HEK293T (cell line): ENCODE results near the gene DDX20.

ENCODE experiments used
- CTCF ChIA-PET: fragments of 350-600 bp; formaldehyde crosslinking; extraction: SDS; loops from one replicate; lab custom pipeline; 2021; ENCODE audit warnings: antibody characterized with exemption, inconsistent platforms; lab: Yijun Ruan, JAX
- POLR2A ChIA-PET: fragments of 350-600 bp; formaldehyde crosslinking; extraction: SDS; loops from one replicate; lab custom pipeline; 2020; ENCODE audit warnings: antibody characterized with exemption, inconsistent platforms; lab: Yijun Ruan, JAX
- DNase-seq: peaks from one replicate; pipeline ENCODE4 v3.0.0; 2012; ENCODE audit warnings: mixed read lengths; ENCODE audit errors: extremely low spot score
- ARNT ChIP-seq: fragments of 450-650 bp; IDR thresholded peaks from 2 replicates; pipeline ENCODE4 v1.6.1; 2017; ENCODE audit warnings: mild to moderate bottlenecking
- BHLHE40 ChIP-seq: fragments of 450-650 bp; IDR thresholded peaks from 2 replicates; pipeline ENCODE4 v1.6.1; 2016; ENCODE audit warnings: mild to moderate bottlenecking, moderate library complexity, borderline replicate concordance
- CTBP1 ChIP-seq: fragments of 450-650 bp; IDR thresholded peaks from 2 replicates; pipeline ENCODE4 v1.6.1; 2016; ENCODE audit warnings: borderline replicate concordance
- ELF4 ChIP-seq: fragments of 450-650 bp; IDR thresholded peaks from 2 replicates; pipeline ENCODE4 v1.6.1; 2017; ENCODE audit warnings: antibody characterized with exemption
- FOXA1 ChIP-seq: fragments of 450-650 bp; IDR thresholded peaks from 2 replicates; pipeline ENCODE4 v1.6.1; 2016; ENCODE audit warnings: mild to moderate bottlenecking
- FOXK2 ChIP-seq: fragments of 450-650 bp; IDR thresholded peaks from 2 replicates; pipeline ENCODE4 v1.6.1; 2016; ENCODE audit warnings: mild to moderate bottlenecking
- FOXM1 ChIP-seq: fragments of 450-650 bp; IDR thresholded peaks from 2 replicates; pipeline ENCODE4 v1.6.1; 2017; ENCODE audit warnings: mild to moderate bottlenecking, borderline replicate concordance
- L3MBTL2 ChIP-seq: fragments of 450-650 bp; conservative IDR thresholded peaks from 2 replicates; pipeline ENCODE4 v1.6.1; 2016; ENCODE audit warnings: mild to moderate bottlenecking
- LEF1 ChIP-seq: fragments of 450-650 bp; IDR thresholded peaks from 2 replicates; pipeline ENCODE4 v1.6.1; 2017; ENCODE audit warnings: mild to moderate bottlenecking, borderline replicate concordance
- NFRKB ChIP-seq: fragments of 450-650 bp; IDR thresholded peaks from 2 replicates; pipeline ENCODE4 v1.6.1; 2016; ENCODE audit warnings: mild to moderate bottlenecking, moderate library complexity
- SP1 ChIP-seq: fragments of 450-650 bp; IDR thresholded peaks from 2 replicates; pipeline ENCODE4 v1.6.1; 2017
- SUZ12 ChIP-seq: fragments of 450-650 bp; IDR thresholded peaks from 2 replicates; pipeline ENCODE4 v1.6.1; 2016; ENCODE audit warnings: mild to moderate bottlenecking
- TARDBP ChIP-seq: fragments of 450-650 bp; IDR thresholded peaks from 2 replicates; pipeline ENCODE4 v1.6.1; 2016
- ZNF384 ChIP-seq: fragments of 450-650 bp; IDR thresholded peaks from 2 replicates; pipeline ENCODE4 v1.6.1; 2016
- TF ChIP-seq, protein P1 (sequence below): fragments of 450-650 bp; IDR thresholded peaks from 2 replicates; pipeline ENCODE4 v1.6.1; 2016

DDX20 gene

DNA sequence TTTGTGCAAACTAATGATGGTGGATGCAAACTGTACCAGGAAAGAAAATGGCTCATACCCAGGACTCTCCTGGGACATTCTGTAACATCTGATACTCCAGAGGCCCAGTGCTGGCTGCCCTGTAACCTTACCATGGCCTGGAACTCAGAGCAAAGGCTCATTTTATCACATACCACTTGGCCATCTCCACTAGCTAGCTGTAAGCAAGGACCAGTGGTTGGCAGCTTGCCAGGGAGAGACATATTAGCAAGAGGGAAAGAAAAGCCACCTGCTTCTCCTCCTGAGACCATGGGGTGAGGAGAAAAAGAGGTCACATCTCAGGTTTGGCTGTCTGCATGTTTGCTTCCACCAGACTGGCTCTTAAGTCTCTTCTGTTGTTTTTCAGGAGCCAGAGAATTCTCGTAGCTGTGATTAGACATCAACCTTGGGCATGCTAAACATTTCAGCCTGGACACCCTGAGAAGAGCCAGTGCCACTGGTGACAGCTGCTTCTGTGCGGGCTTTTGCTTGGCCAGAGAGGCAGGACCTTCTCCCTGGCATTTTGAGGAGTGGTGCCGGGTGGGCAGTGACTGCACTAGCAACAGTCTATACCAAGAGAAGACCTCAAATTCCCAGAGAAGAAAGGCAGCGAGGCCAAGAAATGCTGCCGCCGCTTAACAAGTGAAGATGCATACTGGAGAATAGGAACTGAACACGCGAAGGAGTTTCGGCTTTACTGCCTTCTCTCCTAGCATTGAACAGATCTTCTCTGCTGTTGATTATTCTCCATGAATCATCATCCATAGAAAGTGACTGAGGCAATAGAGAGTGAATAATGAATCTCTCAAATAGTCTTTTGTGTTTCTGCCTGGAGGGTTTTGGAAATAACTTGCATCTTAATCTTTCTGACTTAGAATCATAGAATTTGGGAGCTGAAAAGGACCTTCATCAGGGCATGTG, 9.8 kb upstream of the DDX20 start:
- CTCF ChIA-PET = no interaction called here
- DNase-seq = no peak
- POLR2A ChIA-PET = no interaction called here
- TF ChIP-seq FOXA1 (no peak), SP1 (no peak), ELF4 (no peak)

DNA sequence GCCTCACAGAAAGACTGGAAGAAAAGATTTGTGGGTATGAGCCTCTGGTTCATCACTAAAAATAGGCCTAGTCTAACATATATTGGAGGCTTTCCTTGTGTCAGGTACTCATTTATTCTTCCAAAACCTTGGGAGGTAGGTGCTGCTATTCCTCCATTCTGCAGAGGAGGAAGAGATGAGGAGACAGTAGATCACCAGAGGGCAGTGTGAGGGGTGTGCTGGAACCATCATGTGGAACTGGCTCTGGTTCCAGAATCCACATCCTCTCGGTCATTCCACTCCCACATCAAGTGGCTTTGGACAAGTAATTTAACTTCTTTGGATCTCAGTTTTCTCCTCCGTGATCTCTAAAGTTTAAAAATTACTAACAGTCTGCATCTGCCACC, 9.1 kb upstream of the DDX20 start:
- TF ChIP-seq NFRKB (no peak), CTBP1 (no peak), ZNF384 (no peak), ELF4 (no peak), FOXK2 (no peak), L3MBTL2 (no peak), SP1 (no peak)
- TF ChIP-seq, protein P1, sequence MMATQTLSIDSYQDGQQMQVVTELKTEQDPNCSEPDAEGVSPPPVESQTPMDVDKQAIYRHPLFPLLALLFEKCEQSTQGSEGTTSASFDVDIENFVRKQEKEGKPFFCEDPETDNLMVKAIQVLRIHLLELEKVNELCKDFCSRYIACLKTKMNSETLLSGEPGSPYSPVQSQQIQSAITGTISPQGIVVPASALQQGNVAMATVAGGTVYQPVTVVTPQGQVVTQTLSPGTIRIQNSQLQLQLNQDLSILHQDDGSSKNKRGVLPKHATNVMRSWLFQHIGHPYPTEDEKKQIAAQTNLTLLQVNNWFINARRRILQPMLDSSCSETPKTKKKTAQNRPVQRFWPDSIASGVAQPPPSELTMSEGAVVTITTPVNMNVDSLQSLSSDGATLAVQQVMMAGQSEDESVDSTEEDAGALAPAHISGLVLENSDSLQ = no peak
- ChIA-PET CTCF (interaction anchor here (1.1 to 3.0 kb wide), 7 partner anchors 8 to 264 kb away, joined by 3 to 17 read pairs (median 7); partner anchors contain the start of gene INKA2), POLR2A (interaction anchor here (1.2 kb wide), 1 partner anchor 32 kb away, joined by 5 read pairs; no protein-coding TSS in a partner anchor)
- no peak for DNase-seq

GRCh38 chr1:111747282-111747734, 8.4 kb upstream of the DDX20 start:
- POLR2A ChIA-PET = interaction anchor here (1.2 kb wide), 1 partner anchor 33 kb away, joined by 5 read pairs; no protein-coding TSS in a partner anchor

DNA sequence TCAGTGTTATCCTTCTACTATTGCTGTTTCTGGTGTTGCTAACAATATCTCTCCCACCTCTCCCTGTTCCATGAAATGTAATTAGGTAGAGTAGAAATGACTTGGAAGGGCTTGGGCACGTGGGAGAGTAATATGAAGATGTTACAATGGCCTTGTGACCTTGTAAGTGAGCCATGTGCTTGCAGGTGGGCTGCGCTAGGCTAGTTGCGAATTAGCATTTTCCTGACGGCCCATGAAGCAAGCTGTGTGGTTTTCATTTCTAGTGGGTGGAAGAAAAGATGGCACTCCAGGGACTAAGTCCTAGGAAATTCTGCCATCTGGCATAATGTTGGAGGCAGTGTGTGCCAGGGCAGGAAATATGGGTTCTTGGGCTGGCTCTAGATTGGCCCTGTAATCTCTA, 7.8 kb upstream of the DDX20 start:
- no peak for DNase-seq

More at GRCh38 chr1:111747282-111747734, 8.4 kb upstream of the DDX20 start:
- CTCF ChIA-PET = interaction anchor here (0.6 to 3.0 kb wide), 10 partner anchors 9 to 265 kb away, joined by 3 to 17 read pairs (median 3); partner anchors contain the start of gene INKA2
- peak; percentile 82 for DNase-seq
- no peak for TF ChIP-seq L3MBTL2
- TF ChIP-seq FOXK2 = no peak
- no peak for TF ChIP-seq ELF4
- TF ChIP-seq FOXM1 = 0 out of 2 replicates have a peak, but pooled peaks have one; percentile 49
- 0 out of 2 replicates have a peak, but pooled peaks have one; percentile 9 for TF ChIP-seq CTBP1

DNA sequence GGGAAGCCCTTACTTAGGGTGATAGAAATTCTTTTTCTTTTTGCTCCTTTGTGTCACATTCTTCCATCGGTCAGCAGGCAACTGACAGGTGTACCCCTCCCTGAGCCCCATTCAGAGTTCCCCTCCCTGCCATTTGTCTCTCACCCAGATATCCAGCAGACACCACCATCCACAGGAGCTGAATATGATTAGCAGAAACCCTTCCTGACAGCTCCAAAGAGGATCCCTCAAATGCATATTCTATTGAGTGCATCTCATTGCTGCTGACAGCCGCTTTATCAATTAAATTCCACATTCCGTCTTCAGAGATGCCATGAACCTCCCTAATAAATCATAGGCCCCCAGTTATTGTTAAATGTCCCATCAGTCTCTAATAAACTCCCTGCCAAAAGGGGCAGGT, 6.1 kb upstream of the DDX20 start:
- DNase-seq = no peak
- ChIA-PET CTCF (interaction anchor here (0.9 to 3.0 kb wide), 2 partner anchors 35 to 267 kb away, joined by 3 to 7 read pairs; no protein-coding TSS in a partner anchor), POLR2A (interaction anchor here (1.2 kb wide), 2 partner anchors 10 to 35 kb away, joined by 3 read pairs; partner anchors contain the start of gene INKA2)
- TF ChIP-seq CTBP1 (no peak), FOXM1 (no peak), FOXK2 (no peak), SUZ12 (no peak)

More for the DNA sequence above, 7.8 kb upstream of the DDX20 start:
- ChIA-PET CTCF (interaction anchor here (0.6 to 3.0 kb wide), 9 partner anchors 10 to 266 kb away, joined by 3 to 17 read pairs (median 3); partner anchors contain the start of gene INKA2), POLR2A (interaction anchor here (1.2 kb wide), 1 partner anchor 34 kb away, joined by 5 read pairs; no protein-coding TSS in a partner anchor)
- TF ChIP-seq, protein P1 = no peak
- no peak for TF ChIP-seq TARDBP
- no peak for TF ChIP-seq SUZ12
- TF ChIP-seq SP1 = no peak
- TF ChIP-seq ZNF384 = no peak
- TF ChIP-seq BHLHE40 = no peak

- no peak for TF ChIP-seq LEF1
- TF ChIP-seq NFRKB = no peak
- TF ChIP-seq, protein P1 = no peak
- TF ChIP-seq ZNF384 = no peak
- TF ChIP-seq SP1 = no peak
- no peak for TF ChIP-seq FOXA1
- TF ChIP-seq TARDBP = no peak
- TF ChIP-seq ARNT = no peak
- TF ChIP-seq ELF4 = no peak
- no peak for TF ChIP-seq CTBP1
- no peak for TF ChIP-seq FOXM1
- no peak for TF ChIP-seq L3MBTL2
- TF ChIP-seq SUZ12 = no peak
- TF ChIP-seq BHLHE40 = no peak
- POLR2A ChIA-PET = interaction anchor here (0.7 to 1.3 kb wide), 3 partner anchors 12 to 243 kb away, joined by 3 to 7 read pairs (median 3); partner anchors contain the start of gene INKA2
- CTCF ChIA-PET = interaction anchor here (0.5 to 2.5 kb wide), 5 partner anchors 16 to 970 kb away, joined by 3 to 10 read pairs (median 5); no protein-coding TSS in a partner anchor
- DNase-seq = no peak
These were observed 4.8 kb upstream of the DDX20 start for GRCh38 chr1:111750856-111751255.
